Measurements from ENCODE around the gene PMM2.
"Not testable (repeated sequence)": the region's sequence is repeated elsewhere in the genome, so short reads cannot be mapped to it uniquely, and the experiment has no call there.

Gene PMM2

DNA sequence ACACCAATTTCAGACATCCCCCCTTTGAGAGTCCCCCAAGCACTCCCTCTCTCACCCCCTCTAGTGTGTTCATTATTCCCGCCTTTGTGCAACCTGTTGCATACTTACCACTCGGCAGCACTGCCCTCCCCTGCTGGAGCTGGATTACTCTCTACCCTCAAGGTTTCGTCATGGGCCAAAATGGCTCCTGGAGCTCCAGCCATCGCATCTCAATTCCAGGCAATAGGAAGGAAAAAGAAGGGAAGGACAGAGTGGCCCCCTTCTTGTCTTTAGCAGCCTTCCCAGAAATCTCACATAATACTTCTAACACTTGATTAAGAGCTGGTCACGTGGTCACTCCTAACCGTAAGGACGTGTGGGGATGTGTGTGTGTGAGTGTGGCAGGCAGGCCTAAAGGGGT is 20.4 kb upstream of the PMM2 start:
- no peak for DNase-seq (ENCODE audit: extremely low spot score, insufficient read length, low read depth)
- FAIRE-seq = no peak

DNA sequence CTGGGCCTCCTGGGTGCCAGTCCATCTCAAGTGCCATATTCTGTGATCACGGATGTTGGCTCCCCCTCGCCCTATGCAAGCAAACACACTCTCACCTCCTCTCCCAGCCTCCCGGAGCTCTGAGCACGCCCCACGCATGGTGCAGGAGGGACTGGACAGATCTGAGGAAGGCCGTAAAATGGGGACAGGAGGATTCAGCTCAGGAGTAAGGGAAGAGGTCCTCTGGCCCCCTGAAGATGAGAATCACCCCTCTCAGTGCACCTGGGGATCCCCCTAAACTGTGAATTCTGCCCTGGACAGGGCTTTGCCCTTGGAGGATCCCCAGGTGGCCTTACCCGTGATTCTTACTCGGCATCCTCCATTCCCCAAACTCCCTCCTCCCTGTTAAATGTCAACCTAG is 15.8 kb upstream of the PMM2 start:
- DNase-seq (ENCODE audit: extremely low spot score, insufficient read length, low read depth) (no peak), FAIRE-seq (no peak)

DNA sequence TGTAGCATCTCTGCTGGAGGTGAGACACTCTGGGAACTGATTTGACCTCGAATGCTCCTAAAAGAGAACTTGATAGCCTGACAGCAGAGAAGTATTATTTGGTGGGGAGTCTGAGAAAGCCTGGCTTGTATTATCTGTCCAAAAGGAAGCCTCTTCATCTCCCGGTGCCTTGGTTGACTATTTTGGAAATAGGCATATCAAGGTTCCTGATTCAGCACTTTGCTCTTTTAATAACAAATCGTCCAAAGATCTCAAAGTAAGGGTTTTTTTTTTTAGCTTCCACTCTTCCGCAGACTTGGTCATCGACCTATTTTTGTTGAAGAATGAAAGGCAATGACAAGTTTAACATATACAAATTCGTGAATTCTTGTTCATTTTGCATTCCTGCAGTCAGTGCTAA is 15.0 kb upstream of the PMM2 start:
- no peak for FAIRE-seq

DNA sequence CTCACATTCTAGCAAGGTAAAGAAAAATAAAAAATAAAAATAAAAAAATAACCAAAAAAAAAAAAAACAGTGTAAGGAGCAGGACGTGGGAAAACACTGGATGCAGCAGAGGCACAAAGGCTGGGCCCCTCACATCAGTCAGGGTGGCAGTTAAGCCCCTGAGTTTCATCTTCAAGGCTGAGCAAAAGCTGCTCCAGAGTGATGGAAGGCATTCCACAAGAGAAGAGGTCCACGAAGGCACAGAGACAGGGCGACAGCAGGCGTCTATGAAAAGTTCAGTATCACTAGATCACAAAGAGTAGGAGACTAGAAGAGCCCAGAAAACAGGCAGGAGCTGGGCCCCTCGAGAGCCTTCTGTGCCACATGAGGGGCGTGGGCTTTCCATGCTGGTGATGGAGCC is 12.2 kb upstream of the PMM2 start:
- FAIRE-seq (no peak), DNase-seq (ENCODE audit: extremely low spot score, insufficient read length, low read depth) (no peak)

More for the DNA sequence above, 15.0 kb upstream of the PMM2 start:
- no peak for DNase-seq (ENCODE audit: extremely low spot score, insufficient read length, low read depth)

DNA sequence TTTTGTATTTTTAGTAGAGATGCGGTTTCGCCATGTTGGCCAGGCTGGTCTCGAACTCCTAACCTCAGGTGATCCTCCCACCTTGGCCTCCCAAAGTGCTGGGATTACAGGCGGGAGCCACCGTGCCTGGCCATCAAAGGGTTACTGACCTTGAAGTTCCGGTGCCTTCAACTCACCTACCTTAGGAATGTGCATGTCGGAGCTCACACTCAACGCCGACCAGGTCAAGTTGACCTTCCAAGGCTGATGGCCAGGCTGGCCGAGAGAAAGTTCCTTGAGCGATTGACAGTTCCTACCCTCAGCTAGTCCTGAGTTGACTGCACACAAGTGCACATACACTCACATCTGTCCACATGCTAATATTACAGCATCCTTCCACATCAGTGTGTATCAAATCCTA is 11.3 kb upstream of the PMM2 start:
- not testable (repeated sequence) for FAIRE-seq; DNase-seq (ENCODE audit: extremely low spot score, insufficient read length, low read depth)

DNA sequence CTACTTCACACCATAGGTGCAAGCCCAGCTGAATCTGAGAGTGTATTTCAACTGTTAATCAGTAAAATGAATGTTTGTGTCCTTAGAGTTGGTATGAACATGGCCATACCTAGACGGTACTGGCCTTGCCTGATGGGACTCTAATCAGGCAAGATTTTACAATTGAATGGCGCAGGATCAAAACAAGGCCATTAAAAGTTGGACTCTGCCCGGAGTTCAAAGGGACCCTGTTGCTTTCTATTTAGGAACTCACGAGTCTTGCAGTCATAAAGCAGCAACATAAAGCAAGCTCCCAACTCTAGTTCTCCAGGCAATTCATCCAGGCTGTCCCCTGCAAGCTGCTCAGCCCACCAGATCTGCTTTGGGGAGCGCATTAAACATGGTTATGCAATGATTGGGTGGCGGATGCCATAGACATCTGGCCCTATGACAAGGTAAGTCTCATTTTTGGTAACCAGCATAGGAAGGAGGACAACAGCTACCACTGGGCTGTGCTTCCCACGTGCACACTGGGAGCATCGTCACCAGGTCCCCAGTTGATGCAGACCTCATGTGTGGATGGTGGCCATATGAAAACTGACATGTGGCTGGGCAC is 9.0 kb upstream of the PMM2 start:
- FAIRE-seq = no peak

DNA sequence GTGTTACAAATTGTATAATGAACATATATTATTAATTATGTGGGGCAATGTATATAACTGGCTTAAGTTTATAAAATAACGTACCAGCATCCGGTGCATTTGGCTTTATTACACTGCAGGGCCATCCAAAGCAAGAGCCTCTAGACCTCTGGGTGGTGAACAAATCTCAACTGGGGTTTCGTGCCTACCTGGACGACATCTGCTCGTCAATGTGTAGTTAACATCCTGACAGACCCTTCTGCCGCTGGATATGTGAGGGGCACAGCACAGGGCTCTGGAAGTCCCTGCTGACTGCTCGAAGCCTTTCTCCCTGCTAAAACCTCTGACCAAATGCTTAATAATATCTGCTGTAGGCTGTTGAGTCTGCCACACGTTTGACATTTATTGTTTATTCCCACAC is 2.5 kb upstream of the PMM2 start:
- DNase-seq (ENCODE audit: extremely low spot score, insufficient read length, low read depth) (no peak), FAIRE-seq (no peak)

More for the DNA sequence above, 9.0 kb upstream of the PMM2 start:
- no peak for DNase-seq (ENCODE audit: extremely low spot score, insufficient read length, low read depth)

DNA sequence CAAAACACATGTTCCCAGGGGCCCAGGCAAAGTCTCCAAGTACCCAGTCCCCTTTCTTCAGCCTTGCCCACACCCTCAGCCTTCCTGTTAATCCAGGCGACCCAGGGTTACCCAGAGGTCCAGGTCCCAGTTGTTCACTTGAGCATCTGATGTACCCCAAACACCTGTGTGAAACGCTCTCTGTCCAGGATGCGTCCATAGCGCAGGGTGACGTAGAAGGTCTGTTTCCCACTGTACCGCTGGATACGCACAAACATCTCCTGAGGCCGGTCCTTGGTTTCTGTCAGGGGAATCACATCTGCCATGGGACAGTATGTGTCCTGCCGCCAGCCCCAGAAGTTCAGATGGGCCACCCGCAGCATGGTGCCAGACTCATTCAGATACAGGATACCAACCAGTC is 1.8 kb upstream of the PMM2 start:
- FAIRE-seq = no peak
- DNase-seq (ENCODE audit: extremely low spot score, insufficient read length, low read depth) = no peak

DNA sequence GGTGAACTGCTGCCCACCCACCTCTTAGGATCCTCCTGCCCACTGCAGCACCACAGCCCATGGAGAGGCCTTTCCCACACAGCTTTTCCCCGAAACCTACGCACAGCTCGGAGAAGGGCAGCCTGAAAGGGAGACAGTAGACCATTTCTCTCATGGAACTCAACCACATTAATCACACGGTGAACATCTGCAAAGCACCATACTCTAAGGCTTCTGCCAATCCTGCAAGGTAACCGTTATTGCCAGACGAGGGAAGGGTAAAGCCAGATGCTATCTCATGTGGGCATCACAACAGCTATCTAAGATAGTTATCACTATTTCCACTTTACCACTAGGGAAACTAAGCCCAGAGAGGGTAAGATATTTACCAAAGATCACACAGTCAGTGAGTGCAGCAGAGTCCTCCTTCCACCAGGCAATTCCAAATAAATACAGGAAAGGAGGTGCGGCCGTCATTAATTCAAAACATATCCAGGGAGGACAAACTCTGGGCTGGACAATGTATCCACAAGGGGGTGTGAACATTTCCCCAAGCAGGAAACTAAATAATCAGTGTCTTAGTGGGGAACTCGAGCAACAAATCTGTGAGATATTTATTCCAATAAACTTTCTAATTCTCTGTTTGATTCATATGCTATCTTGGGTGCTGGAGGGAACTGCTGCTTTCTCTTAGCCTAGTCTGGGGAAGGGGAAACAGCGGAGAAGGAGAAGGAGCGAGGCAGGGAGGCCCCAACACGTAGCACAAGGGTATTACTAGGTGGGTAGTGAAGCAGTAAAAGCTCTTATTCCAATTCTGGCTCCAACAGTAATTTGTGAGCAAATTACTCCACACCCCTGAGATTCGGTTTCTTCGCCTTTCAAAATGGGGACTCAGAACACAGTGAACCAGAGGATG is 923 bp upstream of the PMM2 start:
- DNase-seq (ENCODE audit: extremely low spot score, insufficient read length, low read depth) (no peak), FAIRE-seq (no peak)

DNA sequence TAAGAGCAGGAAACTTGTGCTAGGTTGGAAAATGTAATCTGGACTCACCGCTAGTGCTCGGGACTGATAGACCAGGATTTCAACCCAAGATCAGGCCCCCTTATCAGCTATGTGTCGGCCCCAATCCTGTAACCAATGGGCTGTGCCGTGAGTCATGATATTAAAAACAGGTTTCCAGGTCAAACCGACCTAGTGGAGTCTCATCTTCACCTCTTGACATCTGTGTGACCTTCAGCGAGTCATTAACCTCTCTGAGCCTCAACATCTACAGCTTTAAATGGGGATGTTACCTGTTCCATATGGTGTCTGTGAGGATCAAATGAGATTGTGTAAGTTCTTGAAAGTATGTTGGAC is 512 bp downstream of the PMM2 start:
- DNase-seq (ENCODE audit: extremely low spot score, insufficient read length, low read depth) (no peak), FAIRE-seq (no peak)

DNA sequence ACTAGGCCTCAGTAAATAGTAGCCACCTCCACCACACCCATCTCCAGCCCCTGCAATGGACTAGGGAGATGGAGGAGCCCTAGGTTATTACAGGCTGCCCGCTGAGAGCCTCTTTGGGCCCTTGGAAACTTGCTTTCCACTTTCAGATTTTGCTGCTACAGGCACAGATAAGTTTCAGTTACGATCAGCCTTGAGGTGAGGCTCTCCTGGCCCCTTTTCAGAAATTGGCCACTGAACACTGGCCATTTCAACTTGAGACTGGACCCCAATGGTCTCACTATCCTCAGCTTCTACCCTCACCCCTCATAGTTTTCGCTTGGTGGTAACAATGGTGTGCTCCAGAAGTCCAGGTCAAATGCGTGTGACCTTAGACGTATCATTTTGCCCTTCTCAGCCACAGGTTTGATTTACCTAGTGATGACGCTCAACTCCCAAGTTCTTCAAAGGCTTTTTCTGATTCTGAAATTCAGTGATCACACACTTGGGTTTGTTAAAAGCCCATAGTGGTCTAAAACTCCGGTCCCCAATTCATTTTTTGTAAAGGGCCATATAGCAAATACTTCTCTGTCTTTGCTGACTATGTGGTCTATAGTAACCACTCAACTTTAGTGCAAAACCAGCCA is 1.0 kb downstream of the PMM2 start:
- FAIRE-seq = no peak
- no peak for DNase-seq (ENCODE audit: extremely low spot score, insufficient read length, low read depth)

DNA sequence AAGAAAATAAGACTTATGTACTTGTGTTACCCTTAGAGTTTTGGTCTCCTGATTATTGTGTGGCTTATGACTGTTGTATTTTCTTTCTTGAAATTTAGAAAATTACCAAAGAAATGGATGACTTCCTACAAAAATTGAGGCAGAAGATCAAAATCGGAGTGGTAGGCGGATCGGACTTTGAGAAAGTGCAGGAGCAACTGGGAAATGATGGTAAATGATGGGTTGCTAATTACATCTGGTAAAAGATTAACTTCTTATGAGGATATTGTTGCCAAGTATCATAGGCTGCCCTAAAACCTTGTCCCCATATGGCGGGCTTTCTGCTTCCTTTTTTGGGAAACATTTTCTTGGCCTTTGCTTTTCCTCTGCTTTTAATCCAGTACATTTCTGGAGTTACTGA is 4.1 kb downstream of the PMM2 start:
- DNase-seq (ENCODE audit: extremely low spot score, insufficient read length, low read depth) (no peak), FAIRE-seq (no peak)

DNA sequence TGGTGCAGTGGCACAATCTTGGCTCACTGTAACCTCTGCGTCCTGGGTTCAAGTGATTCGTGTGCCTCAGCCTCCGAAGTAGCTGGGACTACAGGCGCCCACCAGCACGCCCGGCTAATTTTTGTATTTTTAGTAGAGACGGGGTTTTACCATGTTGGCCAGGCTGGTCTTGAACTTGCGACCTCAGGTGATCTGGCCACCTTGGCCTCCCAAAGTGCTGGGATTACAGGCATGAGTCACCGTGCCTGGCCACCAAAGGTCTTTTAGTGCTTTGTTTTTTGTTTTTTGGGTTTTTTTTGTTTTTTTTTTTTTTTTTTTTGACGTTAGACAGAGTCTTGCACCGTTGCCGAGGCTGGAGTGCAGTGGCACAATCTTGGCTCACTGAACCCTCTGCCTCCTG is 6.1 kb downstream of the PMM2 start:
- FAIRE-seq; DNase-seq (ENCODE audit: extremely low spot score, insufficient read length, low read depth): not testable (repeated sequence)

DNA sequence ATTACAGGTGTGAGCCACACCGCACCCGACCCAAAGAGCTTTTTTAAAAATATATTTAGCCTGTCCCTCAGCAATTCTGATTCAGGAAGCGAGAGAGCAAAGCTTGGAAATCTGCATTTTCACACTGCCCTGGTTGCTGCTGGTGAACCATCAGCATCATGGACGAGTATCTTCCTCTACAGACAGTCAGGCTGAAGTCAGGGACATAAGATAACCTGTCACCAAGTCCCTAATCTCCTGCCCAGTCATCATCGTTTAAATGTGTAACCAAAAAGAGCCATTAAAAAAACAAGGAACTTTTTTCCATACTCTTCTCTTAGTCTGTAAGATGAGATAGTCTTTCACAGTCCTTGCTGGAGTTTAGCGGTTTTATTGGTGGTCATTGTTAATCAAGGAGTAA is 6.7 kb downstream of the PMM2 start:
- FAIRE-seq (no peak), DNase-seq (ENCODE audit: extremely low spot score, insufficient read length, low read depth) (no peak)

DNA sequence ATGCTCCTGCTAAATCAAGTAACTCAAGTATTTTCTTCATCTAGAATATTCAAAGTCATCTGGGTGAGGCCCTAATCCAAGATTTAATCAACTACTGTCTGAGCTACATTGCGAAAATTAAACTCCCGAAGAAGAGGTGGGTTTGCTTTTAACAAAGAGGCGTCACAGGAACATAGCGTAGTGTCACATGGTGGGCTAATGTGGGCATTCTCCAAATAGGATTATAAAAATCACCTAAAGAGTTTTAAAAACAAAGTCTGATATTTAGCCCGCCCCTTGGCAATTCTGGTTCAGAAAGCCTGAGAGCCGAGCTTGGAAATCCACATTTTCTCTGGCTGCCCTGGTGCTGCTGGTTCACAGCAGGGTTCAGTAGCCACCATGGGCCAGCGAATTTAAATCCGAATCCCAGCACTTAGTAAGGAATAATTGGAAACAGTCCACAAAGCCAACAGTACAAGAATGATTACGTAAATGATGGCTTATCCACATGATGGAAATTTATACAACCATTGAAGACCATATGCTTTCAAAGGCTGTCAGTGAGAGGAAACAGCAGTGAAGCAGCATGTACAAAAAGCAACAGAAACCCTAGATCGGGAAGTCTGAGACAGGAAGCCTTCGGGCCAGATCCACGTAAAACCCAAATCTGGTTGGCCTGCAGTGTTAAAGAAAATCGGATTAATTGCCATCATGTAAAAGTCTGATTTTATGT is 8.8 kb downstream of the PMM2 start:
- DNase-seq (ENCODE audit: extremely low spot score, insufficient read length, low read depth) (no peak), FAIRE-seq (no peak)

DNA sequence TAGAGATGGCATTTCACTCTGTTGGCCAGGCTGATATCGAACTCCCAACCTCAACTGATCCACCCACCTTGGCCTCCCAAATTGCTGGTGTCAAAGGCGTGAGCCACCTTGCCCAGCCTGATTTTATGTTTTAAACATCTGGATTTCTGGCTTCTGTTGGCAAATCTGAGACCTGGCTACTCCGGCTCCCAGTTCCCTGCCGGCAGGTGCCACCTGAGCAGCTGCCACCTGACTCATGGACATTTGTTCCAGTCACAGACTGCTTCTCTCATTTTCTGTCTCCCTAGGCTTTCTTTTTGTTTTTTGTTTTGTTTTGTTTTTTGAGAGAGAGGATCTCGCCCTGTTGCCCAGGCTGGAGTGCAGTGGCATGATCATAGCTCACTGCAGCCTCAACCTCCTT is 9.6 kb downstream of the PMM2 start:
- DNase-seq (ENCODE audit: extremely low spot score, insufficient read length, low read depth) = no peak
- no peak for FAIRE-seq

DNA sequence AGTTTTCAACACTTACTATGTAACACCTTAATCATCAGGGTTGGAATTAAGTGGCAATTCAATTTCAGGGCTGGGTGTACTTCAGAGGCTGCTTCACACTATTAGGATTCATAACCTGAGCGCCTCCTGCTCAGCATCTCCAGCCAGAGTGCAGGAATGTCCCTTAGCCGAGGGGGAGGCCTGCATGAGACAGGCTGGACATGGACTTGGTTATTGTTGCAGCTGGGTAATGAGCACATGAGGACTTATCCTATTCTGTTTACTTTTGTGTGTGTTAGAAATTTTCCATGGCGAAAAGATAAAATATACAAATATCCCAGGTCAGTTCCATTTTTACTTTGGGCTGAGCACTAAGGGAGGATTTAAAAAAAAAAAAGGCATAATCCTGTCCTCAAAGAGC is 10.4 kb downstream of the PMM2 start:
- FAIRE-seq = no peak
- no peak for DNase-seq (ENCODE audit: extremely low spot score, insufficient read length, low read depth)

DNA sequence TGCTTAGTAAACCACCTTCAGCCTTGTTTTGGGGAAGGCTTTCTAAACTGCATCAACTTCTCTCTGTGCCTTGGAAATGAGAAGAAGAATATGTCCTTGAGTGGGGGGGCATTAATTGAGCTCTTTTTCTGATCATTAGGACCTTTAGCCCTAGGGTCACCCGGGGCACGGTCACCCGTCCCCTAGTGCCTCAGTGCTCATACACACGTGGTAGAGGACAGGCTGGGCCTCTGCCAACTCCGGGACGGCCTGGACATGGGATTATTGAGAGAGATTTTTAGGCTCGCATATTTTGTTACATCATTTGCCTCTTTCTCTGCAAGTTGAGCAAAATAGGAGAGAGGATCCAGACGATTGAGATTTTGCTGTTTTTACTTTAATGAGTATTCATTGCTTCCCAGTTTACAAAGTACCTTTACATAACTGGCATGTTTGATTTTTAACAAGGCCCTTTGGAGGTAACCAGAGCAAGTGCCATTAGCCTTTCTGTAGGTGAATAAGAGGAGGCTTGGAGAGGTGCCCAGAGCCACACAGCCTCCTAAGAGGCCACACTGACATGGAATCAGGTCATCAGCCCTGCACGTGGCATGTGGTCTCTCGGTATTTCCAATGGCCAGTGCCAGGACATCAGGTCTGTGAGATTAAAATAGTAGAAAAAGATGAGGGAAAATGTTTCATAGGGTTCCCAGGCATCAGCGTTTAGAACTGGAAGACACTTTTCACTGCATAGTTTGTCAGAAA is 11.1 kb downstream of the PMM2 start:
- no peak for DNase-seq (ENCODE audit: extremely low spot score, insufficient read length, low read depth)
- FAIRE-seq = no peak

DNA sequence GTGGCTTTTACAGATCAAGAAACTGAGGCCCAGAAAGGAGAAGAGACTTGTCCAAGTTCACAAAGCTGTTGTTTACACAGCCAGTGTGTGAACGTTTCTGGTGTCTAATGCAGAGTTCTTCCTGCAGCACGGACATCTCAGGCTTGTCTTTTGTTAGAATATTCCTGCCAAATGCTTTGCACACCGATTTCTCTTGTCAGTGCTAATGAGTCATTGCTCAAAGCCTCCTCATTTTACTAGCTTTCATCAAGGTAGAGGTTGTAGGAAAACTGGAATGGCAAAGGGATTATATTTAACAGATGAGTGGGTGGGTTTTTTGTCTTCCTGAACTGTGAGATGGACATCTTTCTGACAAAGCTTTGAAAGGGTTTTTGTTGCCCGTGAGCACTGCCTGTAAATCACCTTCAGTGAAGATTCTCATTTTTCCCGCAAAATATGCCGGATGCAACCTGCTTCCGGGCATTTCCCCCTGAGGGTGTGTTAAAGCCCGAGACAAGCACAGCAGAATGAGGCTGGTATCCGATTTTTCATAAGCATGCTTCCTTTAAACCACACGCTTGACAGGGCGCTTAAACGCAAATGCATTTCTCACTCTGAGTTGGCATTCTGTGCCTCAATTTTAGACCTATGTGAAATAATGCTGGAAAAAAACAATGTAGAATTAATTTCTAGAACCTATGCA is 14.7 kb downstream of the PMM2 start:
- no peak for DNase-seq (ENCODE audit: extremely low spot score, insufficient read length, low read depth)
- no peak for FAIRE-seq

Data from GM18507 (cell line).